Bronchial epithelial cell (primary cell): Measurements from ENCODE around the gene EPHB2. TPM values are rescaled to one million over a fixed set of nuclear protein-coding genes. Genes with fewer than 3 reads are reported as not detected.

Experiments used
- DNase-seq: peaks from one replicate; pipeline ENCODE4 v3.0.0-alpha.2; 2010; ENCODE audit warnings: low read depth
- FAIRE-seq: peaks from 2 replicates; lab custom pipeline; 2011; peaks lifted over from hg19 to GRCh38; lab: Jason Lieb, UNC
- H3K27me3 ChIP-seq: 2 replicates; pipeline ENCODE4 v1.5.1; 2011; ENCODE audit warnings: low read length; ENCODE audit not compliant: control insufficient read depth, insufficient read depth
- H3K36me3 ChIP-seq: 2 replicates; pipeline ENCODE4 v1.5.1; 2011; ENCODE audit warnings: low read length; ENCODE audit not compliant: control insufficient read depth, insufficient read depth
- H3K4me3 ChIP-seq: 2 replicates; pipeline ENCODE4 v1.5.1; 2011; ENCODE audit warnings: mild to moderate bottlenecking, low read depth, low read length, control low read depth
- CTCF ChIP-seq: IDR thresholded peaks from 2 replicates; pipeline ENCODE4 v1.5.1; 2011; ENCODE audit warnings: mild to moderate bottlenecking, moderate library complexity, low read length, control low read depth, inconsistent platforms; ENCODE audit not compliant: insufficient read depth, severe bottlenecking
- total RNA-seq: library from RNA; depleted of rRNA; stranded (reverse); fragments of >200 nt; gene quantifications from 2 replicates; pipeline ENCODE4 v1.2.1, GENCODE V29; 2014

The EPHB2 gene
- total RNA-seq, 1 donor from 2014 or later: 10.0 TPM

GRCh38 chr1:22952694-22953056 is 242.0 kb downstream of the EPHB2 start:
- FAIRE-seq: no peak
- TF ChIP-seq CTCF: no peak
- H3K27me3 ChIP-seq: peaks cover 17% of the 10 kb centered on the region

GRCh38 chr1:22953057-22953739 is 242.6 kb downstream of the EPHB2 start:
- H3K4me3 ChIP-seq: no peak overlapping the region
- DNase-seq (no peak), FAIRE-seq (no peak)
- H3K27me3 ChIP-seq: peaks cover 17% of the 10 kb centered on the region
- H3K36me3 ChIP-seq: no peaks in the 10 kb centered on the region
- no peak for TF ChIP-seq CTCF

More at GRCh38 chr1:22952694-22953056, 242.0 kb downstream of the EPHB2 start:
- no peak overlapping the region for H3K4me3 ChIP-seq
- DNase-seq: no peak
- no peaks in the 10 kb centered on the region for H3K36me3 ChIP-seq

GRCh38 chr1:22953740-22954141 is 243.1 kb downstream of the EPHB2 start:
- no peaks in the 10 kb centered on the region for H3K36me3 ChIP-seq
- peaks cover 17% of the 10 kb centered on the region for H3K27me3 ChIP-seq
- no peak for DNase-seq
- H3K4me3 ChIP-seq: no peak overlapping the region
- no peak for FAIRE-seq
- TF ChIP-seq CTCF: no peak

- no peaks in the 10 kb centered on the region for H3K36me3 ChIP-seq
- no peak for FAIRE-seq
These were observed 244.5 kb downstream of the EPHB2 start for GRCh38 chr1:22955146-22955545.

GRCh38 chr1:22957066-22957465 is 246.4 kb downstream of the EPHB2 start:
- TF ChIP-seq CTCF: no peak
- no peaks in the 10 kb centered on the region for H3K36me3 ChIP-seq
- FAIRE-seq (no peak), DNase-seq (no peak)
- peaks cover 17% of the 10 kb centered on the region for H3K27me3 ChIP-seq
- no peak overlapping the region for H3K4me3 ChIP-seq

More at GRCh38 chr1:22955146-22955545, 244.5 kb downstream of the EPHB2 start:
- DNase-seq: no peak
- TF ChIP-seq CTCF: no peak
- Histone ChIP-seq H3K4me3 (no peak overlapping the region), H3K27me3 (peaks cover 17% of the 10 kb centered on the region)

GRCh38 chr1:22958556-22958955 is 247.9 kb downstream of the EPHB2 start:
- H3K36me3 ChIP-seq: no peaks in the 10 kb centered on the region
- H3K4me3 ChIP-seq: no peak overlapping the region
- DNase-seq: no peak
- peak; percentile 32 for FAIRE-seq
- no peak for TF ChIP-seq CTCF
- H3K27me3 ChIP-seq: peaks cover 12% of the 10 kb centered on the region
